CD4-positive, alpha-beta T cell treated with Interleukin-17A for 1 hour (primary cell): ENCODE results near the gene TOMM20.
"Not testable (repeated sequence)": the region's sequence is repeated elsewhere in the genome, so short reads cannot be mapped to it uniquely, and the experiment has no call there.

Experiments used
- DNase-seq: peaks from one replicate; pipeline ENCODE4 v3.0.0-alpha.2; 2020

The TOMM20 gene

DNA sequence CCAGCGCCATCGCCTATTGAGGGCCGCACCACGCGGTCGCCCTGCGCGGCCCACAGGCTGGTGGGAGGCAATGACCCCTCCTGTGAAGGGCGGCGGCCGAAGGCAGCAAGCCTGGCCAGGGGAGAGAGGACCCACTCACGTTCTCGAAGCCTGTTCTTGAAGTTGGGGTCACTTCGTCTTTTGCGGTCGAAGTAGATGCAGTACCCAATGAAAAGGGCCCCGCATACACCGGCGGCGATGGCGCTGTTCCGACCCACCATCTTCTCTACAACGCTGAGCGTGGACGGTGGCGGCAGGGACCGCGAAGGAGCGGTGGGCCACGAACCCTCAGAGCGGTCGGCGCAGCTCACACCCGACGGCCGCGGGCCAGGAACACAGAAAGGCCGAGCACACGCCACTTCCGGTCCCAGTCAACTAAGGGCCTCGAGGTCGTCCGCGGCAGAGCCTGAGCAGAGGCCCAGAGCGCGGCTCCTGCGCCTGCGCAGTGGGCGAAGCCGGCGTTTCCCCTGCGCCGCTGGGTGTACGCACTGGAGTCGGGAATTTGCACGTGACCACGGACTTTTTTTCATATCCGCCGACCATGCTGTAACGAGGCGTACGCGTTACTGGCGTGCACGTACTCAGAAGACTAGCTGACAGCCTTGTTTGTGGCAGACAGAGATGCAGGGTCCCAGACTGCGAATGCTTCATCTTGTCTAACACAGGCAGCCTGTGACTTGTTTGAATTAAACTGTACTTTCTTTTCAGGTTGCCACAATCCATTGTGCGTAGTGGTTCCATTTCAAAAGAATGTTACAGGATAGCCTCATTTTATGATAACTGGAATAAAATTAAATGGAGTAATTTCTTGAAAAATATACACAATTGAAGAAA lies at the start of gene TOMM20:
TOMM20 (minus strand) TSS at position 382 of the 873 bp plus-strand sequence; CDS start at position 260, 122 bp downstream.
- peak; percentile 96 for DNase-seq

DNA sequence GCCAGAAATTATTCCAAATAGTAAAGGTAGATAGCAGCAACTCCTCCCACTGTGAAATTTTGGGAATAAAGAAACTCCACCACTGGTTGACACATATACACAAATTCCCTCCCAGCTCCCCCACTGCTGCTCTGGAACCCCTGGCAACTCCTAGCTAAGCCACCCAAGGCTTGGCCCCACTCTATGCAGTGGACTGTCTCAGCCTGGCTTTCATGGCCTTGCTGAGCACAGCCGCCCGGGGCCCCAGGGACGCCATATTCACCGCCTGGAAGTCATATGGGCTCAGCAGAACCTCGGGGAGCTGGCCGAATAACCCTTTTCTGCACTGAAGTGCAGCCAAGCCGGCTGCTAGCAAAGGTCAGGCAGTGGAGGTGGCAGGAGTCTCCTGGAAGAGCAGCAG lies 47.8 kb upstream of the TOMM20 start:
- DNase-seq: no peak

DNA sequence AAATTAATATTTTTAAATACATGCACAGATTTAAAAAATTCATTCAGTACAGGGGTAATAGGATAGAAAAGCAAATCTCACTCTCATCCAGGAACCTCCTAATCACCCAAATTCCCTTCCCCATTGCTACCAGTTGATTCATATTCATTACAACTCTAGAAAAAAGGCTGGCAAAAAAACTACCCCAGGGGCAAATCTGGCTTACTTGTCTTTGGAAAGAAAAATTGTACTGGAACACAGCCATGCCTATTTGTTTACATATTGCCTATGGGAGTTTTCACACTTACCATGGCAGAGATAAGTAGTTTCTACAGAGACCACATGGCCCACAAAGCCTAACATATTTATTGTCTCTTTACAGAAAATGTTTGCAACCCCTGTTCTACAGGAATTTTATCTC lies 41.3 kb upstream of the TOMM20 start:
- no peak for DNase-seq

DNA sequence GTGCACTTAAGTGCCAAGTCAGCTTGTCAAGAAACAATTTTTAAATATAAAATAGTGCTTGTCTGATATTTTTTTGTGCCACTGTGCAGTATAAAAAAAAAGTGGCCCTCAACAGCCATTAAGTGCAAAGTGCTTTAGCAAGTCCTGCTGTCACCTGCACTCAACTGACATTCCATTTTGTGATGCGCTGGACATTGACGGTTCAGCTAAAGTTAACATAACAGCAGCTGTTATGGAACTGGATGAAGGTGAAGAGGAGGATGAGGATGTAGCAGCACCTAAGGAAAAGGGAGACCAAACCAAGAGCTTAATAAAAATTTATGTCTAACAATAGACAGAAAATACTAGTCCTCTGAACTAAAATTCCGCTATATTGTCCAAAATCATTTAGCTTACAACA lies 39.7 kb upstream of the TOMM20 start:
- no peak for DNase-seq

DNA sequence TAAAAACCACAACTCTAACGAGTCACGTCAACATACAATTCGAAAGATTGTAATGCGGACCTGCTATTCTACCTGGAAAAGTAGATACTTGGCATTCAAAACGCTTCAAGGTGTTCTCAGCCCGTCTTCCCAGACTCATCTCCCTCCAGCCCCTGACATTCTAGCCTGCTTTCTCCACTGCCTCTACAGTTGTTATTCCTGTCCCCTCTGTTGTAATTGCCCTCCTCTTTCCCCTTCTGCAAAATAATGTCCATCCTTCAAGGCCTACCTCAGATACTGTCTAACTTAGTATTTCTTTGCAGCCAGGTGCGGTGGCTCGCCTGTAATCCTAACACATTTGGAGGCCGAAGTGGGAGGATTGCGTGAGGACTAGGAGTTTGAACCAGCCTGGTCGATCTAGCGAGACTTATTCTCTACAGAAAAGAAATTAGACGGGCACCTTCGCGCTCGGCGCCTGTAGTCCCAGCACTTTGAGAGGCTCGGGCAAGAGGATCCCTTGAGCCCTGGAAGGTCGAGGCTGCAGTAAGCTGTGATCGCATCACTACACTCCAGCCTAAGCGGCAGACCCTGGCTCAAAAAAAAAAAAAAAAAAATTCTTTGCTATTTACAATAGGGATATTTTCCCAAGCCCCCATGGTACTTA lies 33.2 kb upstream of the TOMM20 start:
- no peak for DNase-seq

DNA sequence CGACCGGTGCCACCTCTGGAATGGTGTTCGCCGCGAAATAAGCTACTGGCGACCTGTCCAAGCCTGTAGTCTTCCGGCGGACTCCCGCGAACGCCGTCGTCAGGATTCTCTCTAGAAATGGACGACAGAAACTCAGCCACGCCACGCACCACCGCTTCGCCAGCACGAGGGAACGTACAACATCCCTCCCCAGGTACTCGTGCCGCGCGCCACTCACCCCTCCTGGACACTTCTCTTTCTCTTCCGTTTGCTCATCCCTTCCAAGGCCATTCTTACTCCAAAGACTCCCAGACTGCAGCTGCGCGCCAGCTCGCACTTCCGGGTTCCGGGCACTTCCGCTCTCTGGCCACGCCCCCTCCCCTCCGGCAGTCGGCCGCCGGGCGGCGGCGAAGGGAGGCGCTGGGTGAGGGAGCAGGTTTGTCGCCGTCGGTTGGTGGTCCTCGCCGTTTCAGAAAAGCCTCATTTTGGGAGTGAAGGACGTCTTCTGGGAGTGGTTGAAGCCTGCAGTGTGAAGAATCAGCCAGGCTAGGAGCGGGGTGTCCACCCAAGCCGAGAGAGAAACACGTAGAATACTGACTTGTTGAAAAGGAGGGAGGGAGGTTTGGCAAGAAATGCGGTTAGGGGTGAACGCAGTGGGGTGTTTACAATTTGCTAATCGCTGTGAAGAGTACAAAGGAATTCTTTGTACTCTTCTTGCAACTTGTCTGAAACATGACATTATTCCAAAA lies 32.5 kb upstream of the TOMM20 start, which contains the start of gene RBM34:
RBM34 (minus strand) TSS at position 294 of the 728 bp plus-strand sequence; CDS start at position 270, 24 bp downstream.
- peak; percentile 92 for DNase-seq

DNA sequence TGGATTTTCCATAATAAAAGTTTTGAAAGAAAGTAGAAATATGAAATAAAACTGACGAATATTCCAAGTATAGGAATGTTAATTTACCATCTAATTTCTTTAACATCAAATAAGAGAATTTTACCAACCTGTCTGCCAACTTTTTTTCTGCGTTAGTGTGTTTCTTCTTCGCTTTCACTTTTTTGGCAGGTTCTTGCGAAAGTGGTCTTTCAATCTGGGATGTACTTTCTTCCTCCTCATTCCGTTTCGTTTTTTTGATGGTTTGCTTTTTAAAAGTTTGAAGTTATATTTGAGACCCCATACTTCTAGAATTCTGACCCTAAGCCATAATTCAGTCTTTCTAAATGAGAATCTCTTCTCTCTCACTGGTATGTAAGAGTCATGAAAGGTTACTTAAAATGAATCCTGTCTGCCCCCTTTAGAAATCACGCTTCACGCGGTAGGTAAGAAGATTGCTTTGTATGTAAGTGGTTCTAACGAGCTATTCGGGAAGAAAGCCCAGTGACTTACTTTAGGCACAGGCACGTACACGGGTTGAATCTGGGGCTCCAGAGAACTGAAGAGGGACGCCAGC lies 31.8 kb upstream of the TOMM20 start:
- DNase-seq: peak; percentile 67

DNA sequence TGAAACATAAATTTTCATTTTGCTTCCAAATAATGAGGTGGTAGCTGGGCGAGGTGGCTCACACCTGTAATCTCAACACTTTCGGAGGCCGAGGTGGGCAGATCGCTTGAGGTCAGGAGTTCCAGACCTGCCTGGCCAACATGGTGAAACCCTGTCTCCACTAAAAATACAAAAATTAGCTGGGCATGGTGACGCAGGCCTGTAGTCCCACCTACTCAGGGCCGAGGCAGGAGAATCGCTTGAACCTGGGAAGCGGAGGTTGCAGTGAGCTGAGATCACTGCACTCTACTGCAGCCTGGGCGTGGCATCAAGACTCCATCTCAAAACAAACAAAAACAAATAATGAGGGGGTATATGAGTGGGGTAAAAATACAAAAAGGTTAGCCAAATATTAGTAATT lies 31.3 kb upstream of the TOMM20 start:
- not testable (repeated sequence) for DNase-seq

DNA sequence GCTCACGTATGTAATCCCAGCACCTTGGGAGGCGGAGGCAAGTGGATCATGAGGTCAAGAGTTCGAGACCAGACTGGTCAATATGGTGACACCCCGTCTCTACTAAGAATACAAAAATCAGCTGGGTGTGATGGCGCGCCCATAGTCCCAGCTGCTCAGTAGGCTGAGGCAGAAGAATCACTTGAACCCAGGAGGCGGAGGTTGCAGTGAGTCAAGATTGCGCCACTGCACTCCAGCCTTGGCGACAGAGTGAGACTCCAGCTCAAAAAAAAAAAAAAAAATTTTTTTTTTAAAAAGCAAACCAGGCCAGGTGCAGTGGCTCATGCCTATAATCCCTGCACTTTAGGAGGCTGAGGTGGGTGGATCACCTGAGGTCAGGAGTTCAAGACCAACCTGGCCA lies 30.6 kb upstream of the TOMM20 start:
- not testable (repeated sequence) for DNase-seq

DNA sequence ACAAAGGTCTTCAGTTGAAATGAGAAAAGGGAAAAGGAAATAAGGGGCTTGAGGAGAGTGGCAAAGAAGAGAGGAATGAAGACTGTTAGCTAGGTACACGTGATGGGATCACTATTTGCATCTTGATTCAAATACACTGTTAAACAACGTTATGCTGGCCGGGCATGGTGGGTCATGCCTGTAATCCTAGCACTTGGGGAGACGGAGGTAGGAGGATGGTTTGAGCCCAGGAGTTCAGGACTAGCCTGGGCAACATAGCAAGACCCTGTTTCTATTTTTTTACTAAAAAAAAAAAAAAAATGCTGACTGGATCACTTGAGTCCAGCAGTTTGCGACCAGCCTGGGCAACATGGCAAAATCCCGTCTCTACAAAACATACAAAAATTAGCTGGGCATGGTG lies 30.0 kb upstream of the TOMM20 start:
- no peak for DNase-seq

DNA sequence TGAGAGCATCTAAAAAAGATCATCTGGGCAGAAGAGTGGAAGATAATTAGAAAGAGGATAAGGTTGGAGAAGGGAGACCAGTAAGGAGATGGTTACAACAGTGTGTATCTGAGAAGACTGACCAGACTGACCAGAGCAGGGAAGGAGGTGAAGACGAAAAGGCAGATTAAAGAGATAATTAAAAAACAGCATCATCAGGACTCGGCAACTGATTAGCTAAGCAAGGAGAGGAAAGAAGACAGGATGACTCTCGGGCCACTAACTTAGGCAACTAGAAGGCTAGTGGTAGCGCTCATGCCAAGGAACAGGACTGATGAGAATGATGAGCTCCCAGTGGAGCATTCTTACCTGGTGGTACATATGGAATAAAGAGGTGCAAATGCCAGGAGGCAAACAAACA lies 28.5 kb upstream of the TOMM20 start:
- DNase-seq: no peak

DNA sequence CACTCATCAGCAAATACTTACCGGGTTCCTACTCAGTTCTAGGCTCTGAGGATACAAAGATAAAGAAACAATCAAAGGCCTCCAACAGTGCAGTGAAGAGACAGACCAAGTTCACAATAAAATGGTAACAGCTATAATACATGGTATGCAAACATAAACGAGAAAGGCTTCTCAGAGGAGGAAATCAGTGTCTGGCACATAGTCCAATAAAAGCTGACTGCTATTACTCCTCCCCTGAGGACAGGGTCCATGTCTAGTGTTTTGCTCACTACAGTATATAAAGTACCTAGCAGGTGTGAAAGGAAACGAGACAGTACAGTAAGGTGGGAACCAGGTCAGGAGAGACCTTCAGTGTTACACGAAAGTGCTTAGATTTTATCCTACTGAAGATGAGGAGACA lies 28.1 kb upstream of the TOMM20 start:
- no peak for DNase-seq

DNA sequence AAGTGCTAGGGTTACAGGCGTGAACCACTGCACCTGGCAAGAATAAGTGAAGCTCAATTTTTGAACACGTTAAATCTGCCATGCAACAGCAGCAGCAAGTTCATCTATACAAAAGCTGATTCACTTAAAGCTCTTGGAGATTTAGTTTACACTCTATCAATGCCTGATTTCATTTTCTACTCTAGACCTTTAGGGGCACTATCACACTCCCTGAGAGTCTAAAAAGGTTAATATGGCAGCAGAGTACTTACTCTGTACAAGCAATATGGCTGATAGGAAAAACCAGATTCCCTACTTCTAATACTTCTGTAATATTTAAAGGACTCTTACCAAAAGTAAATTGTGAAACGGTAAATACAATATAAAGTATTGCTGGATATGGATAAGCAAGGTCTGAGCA lies 27.6 kb upstream of the TOMM20 start:
- DNase-seq: no peak

DNA sequence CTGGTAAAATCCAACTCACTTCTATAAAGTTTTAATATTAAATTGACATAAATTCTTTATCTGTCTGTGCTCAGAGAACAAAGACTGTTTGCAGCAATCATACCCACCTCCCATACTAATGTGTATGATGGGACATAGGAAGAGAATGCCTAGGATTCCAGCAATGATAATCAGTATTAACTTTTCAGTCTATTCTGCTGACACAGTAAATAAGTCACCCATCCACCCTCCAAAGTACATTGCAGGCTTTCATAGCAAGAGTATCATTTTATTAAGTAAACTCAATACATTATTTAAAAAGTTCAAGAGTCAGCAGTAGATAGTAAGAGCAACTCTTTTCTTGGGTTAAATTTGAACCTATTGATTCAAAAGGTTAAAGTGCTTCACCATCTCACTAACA lies 23.6 kb upstream of the TOMM20 start:
- DNase-seq: no peak

DNA sequence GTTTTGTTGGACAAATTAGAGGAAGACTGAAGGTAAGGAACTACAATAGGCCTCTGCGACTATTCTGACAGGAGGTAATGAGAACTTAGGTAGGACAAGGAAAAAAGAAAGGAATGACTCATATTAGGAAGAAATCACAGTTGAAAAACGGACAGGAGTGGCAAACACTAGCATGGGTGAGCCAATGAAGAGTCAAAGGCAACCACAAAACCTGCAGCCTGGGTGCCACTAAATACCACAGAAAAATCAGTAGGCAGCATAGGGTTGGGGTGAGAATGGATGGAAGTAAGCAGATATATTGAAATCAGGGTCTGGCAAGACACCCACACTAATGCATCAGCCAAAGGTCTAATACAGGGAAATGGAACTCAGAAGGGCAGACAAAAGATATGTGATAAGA lies 22.4 kb upstream of the TOMM20 start:
- no peak for DNase-seq

DNA sequence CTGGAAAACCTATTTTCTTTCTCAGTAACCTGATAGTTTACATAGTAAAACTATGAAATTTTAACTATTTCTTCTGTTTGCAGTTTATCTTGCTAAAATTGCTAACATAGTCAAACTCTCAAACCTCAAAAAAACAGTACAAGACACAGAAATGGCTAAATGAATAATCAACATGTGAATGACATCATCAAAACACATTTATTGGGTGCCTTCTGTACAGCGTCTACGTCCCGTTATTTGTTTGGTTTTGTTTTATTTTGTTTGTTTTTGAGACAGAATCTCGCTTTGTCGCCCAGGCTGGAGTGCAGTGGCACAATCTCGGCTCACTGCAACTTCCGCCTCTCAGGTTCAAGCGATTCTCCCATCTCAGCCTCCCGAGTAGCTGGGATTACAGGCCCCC lies 21.2 kb upstream of the TOMM20 start:
- no peak for DNase-seq

DNA sequence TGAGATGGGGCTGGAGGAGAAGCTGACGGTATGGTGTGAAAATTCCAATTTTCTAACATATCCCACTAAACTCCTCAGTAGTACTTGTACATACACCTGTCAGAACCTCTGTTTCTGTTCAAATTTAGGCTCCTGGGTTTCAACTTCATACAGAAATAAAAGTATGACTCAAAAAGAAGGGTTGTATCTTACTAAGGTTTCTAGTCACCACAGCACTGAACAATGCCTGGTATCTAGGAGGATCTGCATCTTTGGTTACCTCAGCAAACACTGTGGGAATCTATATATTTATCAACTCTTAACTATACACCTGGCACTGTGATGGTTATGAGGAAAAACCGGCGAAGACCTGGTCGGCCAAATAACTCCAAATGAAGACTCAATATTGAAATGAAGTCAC lies 18.6 kb upstream of the TOMM20 start:
- DNase-seq: no peak

DNA sequence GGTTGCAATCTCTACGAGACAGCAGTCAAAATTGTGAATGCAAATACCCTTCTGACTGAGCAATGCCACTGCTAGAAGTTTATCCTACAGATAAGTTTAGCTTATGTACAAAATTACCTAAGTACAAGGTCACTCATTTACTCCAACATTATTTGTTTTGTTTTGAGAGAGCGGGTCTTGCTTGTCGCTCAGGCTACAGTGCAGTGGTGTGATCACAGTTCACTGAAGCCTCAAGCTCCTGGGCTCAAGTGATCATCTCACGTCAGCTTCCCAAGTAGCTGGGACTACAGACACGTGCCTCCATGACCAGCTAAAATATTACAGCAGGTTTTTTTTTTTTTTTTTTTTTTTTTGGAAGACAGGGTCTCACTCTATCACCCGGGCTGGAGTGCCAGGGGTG lies 17.0 kb upstream of the TOMM20 start:
- DNase-seq: no peak

DNA sequence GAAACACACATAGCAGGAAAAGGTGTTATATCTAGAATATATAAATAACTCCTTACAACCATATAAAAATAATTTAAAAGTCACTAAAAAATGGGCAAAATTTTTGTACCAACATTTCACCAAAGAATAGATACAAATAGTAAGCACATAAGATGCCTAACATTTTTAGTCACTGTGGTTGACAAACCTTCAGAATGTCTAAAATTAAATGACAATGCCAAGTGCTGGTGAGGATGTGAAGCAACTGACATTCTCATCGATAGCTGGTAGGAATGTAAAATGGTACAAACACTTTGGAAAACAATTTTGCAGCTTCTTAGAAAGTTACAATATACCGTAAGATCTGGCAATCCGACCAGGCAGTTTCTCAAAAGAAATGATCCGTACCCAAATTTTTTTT lies 14.4 kb upstream of the TOMM20 start:
- DNase-seq: no peak

DNA sequence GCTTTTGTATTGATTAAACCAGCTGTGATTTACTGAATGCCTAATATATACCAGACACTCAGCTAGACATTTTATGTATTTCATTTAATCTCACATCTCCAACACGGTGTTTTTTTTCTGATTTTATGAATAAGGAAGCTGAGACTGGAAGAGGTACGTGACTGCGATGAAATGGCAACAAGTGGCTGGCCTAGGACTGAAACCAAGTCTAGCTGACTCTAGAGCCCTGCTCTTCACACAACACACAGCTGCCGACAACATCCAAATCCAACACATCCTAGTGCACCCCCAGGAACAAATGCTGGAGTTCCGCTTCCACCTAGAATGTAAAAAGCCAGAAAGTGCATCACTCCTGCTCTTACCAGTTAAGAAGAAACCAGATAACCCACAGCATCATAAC lies 10.7 kb upstream of the TOMM20 start:
- no peak for DNase-seq

DNA sequence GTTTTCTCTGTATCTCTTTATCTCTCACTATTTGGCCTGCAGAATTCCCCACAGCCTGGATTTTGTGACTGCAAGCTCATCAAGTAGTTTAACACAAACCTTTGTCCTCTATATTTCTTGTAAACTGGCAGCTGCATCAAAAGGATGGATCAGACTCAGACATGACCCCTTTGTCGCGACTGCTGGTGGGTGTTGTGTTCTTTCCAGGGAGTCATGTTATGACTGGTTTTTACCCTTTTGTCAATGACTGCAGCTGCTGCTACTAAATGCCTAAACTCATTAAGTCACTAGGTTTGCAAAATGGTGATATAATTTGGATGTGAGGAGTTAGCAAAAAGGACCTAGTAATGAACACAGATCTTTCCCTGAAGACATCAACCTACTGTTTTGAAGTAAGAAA lies 10.2 kb upstream of the TOMM20 start:
- DNase-seq: no peak

DNA sequence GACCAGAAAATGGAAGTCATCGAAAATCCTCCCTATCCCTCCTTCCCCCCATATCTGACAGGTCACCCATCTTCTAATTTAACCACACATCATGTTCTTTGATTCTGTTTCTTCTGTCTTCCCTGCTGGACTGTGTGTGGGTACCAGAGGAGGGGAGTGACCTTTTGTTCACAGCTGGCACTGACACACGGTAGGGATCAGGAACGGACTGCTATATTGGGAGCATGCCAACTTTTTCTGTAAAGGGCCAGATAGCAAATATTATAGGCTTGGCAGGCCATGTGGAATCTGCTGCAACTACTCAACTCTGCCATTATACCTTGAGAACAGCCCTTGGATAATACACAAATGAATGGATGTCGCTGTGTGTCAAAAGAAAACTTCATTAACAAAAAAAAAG lies 7.5 kb upstream of the TOMM20 start:
- no peak for DNase-seq

DNA sequence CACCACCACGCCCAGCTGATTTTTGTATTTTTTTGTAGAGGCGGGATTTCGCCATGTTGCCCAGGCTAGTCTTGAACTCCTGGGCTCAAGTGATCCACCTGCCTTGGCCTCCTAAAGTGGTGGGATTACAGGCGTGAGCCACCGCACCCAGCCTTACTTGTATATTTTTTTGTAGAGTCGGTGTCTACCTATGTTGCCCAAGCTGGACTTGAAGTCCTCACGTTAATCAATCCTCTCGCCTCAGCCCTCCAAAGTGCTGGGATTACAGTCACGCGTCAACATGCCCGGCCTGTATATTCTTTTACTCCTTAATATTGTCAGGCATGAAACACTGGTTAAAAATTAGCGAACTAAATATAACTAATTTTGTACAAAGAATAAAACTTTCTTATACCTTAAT lies 5.5 kb upstream of the TOMM20 start:
- DNase-seq: no peak
